HTERT RPE-1 (cell line): ENCODE measurements around the gene ATP6AP1.
"Not testable (repeated sequence)": the region's sequence is repeated elsewhere in the genome, so short reads cannot be mapped to it uniquely, and the experiment has no call there.

Experiments
- in situ Hi-C: fragments of 300-500 bp; cut with MboI; formaldehyde crosslinking; loops from 4 replicates; pipeline ENCODE4 v1.14.3; 2020; ENCODE audit warnings: low sequenced_read_pairs

ATP6AP1 gene, protein sequence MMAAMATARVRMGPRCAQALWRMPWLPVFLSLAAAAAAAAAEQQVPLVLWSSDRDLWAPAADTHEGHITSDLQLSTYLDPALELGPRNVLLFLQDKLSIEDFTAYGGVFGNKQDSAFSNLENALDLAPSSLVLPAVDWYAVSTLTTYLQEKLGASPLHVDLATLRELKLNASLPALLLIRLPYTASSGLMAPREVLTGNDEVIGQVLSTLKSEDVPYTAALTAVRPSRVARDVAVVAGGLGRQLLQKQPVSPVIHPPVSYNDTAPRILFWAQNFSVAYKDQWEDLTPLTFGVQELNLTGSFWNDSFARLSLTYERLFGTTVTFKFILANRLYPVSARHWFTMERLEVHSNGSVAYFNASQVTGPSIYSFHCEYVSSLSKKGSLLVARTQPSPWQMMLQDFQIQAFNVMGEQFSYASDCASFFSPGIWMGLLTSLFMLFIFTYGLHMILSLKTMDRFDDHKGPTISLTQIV

DNA sequence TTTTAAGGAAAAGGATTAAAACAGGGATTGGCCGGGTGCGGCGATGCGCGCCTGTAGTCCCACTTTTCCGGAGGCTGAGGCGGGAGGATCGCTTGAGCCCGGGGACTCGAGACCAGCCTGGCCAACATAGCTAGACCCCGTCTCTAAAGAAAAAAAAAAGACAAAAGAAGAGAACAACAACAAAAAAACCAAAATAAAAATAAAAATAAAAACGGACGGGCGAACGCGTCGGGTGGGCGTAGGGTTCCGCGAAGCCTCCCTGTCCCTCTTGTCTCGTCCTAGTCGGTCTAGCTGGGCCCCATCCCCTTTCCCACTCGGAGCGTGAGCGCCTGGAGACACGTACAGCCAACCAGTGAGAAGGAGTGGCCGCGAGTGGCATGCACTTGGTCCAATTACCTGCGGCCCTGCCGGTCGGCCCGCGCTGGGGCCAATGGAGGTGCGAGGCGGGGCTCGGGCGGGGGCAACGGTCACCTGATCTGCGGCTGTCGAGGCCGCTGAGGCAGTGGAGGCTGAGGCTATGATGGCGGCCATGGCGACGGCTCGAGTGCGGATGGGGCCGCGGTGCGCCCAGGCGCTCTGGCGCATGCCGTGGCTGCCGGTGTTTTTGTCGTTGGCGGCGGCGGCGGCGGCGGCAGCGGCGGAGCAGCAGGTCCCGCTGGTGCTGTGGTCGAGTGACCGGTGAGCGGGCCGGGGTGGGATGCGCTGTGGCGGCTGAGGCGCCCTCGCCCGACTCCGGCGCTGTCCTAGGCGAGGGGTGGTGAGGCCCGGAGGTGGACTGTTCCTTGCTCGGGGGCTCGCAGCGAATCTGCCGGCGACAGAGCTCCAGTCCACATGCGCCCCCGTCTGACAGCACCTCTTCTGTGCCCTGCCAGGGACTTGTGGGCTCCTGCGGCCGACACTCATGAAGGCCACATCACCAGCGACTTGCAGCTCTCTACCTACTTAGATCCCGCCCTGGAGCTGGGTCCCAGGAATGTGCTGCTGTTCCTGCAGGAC, at the start of gene ATP6AP1:
ATP6AP1 (plus strand) TSS at position 502 of the 996 bp plus-strand sequence; CDS start at position 518, 16 bp downstream.
- in situ Hi-C loops: no loop called here

DNA sequence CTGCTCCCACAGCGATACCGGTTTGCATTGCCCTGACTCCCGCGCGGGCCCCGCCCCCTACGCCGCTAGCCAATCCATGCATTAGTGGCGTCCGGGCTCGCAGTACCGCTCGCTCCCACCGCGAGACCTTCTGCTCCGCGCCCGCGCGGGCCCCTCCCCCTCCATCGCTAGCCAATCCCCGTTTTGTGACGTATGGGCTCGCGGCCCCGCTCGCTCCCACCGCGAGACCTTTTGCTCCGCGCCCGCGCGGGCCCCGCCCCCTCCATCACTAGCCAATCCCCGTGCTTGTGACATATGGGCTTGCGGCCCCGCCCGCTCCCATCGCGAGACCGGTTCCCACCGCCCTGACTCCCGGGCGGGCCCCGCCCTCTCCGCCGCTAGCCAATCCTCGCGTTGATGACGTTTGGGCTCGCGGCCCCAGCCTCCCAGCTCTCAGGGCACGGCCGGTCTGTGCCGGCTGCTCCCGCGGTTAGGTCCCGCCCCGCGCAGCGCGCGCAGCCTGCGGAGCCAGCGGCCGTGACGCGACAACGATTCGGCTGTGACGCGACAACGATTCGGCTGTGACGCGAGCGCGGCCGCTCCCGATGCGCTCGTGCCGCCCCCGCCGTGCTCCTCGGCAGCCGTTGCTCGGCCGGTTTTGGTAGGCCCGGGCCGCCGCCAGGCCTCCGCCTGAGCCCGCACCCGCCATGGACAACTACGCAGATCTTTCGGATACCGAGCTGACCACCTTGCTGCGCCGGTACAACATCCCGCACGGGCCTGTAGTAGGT, 49.5 kb upstream of the ATP6AP1 start, which contains the start of gene EMD:
EMD (plus strand) TSS at position 497 of the 770 bp plus-strand sequence; CDS start at position 687, 190 bp downstream.
- in situ Hi-C loops: no loop called here

DNA sequence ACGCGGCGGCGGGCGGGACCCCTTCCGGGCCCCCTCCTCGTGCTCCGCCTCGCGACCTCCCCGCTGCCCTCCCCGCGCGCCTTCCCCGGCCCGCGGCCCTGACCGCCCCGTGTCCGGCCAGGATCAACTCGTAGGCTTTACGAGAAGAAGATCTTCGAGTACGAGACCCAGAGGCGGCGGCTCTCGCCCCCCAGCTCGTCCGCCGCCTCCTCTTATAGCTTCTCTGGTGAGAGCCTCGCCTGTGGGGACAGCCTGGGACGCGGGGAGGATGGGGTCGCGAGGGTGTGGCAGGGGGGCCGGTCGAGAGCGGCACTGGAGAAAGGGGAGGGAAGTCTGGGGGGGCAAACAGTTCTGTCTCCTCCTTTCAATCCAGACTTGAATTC, 48.9 kb upstream of the ATP6AP1 start:
- in situ Hi-C loops: no loop called here

DNA sequence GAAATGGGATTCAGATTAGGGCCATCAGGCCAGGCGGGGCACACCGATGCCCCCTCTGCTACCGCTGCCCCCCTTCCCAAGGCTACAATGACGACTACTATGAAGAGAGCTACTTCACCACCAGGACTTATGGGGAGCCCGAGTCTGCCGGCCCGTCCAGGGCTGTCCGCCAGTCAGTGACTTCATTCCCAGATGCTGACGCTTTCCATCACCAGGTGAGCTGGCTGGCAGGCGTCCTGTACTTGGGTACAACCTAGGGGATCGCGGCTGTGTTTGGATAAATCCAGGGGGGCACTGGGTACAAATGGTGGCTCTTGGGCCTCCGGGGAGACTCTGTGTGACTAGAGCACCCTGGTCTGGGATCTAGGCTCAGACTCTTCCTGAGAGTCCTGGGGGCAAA, 48.3 kb upstream of the ATP6AP1 start:
- in situ Hi-C loops: no loop called here

DNA sequence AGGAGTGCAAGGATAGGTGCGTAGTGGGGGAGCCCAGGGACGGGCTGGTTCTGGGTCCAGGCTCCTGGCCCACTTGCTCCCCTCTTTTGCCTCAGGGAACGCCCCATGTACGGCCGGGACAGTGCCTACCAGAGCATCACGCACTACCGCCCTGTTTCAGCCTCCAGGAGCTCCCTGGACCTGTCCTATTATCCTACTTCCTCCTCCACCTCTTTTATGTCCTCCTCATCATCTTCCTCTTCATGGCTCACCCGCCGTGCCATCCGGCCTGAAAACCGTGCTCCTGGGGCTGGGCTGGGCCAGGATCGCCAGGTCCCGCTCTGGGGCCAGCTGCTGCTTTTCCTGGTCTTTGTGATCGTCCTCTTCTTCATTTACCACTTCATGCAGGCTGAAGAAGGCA, 47.7 kb upstream of the ATP6AP1 start:
- in situ Hi-C loops: no loop called here

DNA sequence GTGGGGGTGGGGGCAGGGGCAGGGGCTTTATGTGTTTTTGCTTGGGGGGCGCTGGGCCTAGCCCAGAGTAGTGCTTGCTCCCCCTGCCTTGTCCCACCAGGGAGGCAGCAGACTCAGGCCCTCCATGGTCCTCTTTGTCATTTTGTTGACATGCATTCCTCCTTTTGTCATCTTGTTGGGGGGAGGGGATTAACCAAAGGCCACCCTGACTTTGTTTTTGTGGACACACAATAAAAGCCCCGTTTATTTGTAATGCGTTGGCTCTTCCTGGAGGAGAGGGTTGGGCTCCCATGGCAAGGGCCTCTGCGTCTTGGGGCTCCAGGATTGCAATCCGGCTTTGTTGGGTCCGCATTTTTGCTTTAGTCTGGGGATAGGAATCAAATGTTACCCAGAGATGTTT, 47.2 kb upstream of the ATP6AP1 start:
- in situ Hi-C loops: no loop called here

DNA sequence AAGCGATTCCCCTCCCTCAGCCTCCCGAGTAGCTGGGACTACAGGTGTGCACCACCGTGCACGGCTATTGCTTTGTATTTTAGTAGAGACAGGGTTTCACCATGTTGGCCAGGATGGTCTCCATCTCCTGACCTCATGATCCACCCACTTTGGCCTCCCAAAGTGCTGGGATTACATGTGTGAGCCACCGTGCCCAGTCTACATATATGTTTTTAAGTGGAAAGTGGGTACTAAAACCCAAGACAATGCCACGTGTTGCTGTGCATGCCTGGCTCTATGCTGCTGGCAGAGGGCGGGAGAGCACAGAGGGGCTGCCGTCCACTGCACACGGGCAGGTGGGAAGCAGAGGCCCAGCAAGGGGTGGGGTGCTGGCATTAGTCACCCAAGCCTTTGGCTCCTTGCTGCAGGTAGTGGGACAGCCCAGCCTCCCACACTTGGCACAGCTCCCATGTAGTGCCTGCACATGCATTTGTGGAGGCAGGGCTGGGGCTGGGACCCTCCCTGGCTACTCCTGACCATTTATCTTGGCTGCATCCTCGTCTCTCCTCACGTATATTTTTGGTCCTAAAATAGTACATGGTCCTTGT, 45.9 kb upstream of the ATP6AP1 start:
- in situ Hi-C loops: no loop called here

DNA sequence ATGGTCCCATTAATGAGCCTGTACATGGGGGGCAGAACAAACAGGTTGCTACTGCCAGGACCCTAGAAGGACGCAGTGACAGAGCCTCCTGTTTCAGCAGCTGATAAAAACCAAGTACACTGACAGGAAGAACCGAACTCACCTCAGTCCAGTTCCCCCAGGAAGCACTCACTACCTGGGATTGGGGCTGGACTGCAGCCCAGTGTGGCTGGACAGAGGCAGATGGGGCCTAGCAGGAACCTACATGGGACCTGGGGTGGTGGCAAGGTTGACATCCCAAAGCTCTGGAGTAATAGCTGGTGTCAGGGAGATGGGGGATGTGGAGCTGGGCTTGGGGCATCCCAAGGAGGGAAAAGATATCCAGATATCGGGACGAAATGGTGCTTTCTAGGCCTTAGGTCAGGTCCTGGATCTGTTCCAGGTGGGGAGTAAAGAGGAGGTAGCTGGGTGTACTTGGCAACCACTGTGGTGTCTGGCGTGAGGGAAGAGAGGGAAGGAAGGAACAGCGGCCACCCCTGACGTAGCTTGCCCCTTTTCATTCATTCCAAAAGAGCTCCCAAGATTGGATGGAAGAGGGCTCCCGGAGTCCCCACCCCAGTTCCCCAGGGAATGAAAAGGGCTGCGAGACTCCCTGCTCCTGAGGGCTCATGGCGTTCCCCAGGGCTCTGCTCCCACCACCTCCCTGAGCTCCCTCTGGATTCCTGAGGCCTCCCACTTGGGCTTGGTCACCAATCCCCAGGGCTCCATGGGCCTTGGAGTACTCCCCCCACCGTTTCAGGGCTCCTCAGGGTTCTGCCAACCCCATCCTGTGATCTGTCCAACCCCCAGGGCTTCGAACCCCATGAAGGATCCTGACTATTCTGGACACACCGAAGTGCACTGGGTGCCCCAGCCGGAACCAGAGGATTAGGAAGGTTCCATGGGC, 44.9 kb upstream of the ATP6AP1 start:
- in situ Hi-C loops: no loop called here

DNA sequence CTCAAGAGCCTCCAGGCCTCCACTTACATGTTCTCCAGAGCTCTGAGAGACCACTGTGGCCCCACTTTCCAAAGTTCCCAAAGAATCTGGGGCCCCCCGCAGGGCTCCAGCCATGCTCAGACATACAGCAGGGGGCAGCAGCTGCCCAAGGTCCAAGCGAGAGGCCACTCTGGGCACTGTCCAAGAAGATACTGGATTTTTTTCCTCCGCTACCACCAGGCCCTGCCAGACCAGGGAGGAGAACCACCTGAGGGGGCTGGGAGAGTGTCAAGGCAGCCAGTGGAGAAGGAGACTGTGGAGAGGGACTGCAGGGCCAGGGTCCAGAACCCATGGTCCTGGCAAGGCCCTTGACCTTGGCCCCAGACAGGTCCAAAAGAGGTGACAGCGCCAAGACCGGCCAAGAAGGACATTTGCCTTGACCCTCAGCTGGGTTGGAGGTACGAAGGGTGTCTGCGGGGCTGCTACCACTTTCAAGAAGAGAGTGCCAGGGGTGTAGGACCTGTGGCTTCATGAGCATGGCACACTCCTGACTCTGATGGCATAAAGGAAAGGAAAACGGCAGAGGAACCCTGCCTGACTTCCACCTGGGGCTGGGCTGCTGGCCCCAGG, 44.1 kb upstream of the ATP6AP1 start:
- in situ Hi-C loops: no loop called here

DNA sequence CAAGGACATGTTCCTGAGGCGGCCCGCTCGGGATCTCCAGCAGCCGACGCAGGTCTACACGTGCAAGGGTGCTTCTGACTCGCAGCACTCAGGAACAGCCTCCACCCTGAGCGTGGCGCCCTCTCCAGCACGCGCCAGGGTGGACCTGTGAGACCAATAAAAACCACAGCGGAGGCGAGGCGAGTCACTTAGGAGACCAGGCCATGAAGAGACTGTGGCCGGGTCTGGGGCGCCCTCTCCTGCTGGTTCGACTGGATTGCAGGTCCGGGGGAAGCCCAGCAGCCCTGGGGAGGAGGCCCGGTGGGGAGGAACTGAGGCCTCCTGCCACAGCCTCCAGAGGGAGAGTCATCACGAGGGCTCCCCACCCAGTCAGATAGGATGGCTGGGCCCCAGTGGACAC, 40.4 kb upstream of the ATP6AP1 start:
- in situ Hi-C loops: not testable (repeated sequence)

DNA sequence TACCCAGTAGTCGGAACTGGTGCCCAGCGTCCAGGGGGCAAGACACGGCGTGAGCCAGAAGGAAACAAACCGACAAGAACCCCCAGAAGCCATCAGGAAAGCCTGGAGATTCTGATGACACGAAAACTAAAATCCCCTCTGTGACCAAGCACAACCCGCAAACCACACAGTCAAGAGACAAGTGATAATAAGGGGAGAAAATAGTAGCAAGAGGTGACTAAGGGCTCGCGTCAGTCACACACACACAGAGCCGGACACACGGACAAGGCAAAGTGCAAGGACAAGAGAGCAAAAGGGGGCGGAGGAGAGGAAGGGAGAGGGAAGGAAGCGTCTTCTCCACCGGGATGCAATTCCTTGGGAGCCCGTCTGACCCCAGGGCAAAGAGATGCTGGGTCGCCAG, 39.8 kb upstream of the ATP6AP1 start:
- in situ Hi-C loops: not testable (repeated sequence)

DNA sequence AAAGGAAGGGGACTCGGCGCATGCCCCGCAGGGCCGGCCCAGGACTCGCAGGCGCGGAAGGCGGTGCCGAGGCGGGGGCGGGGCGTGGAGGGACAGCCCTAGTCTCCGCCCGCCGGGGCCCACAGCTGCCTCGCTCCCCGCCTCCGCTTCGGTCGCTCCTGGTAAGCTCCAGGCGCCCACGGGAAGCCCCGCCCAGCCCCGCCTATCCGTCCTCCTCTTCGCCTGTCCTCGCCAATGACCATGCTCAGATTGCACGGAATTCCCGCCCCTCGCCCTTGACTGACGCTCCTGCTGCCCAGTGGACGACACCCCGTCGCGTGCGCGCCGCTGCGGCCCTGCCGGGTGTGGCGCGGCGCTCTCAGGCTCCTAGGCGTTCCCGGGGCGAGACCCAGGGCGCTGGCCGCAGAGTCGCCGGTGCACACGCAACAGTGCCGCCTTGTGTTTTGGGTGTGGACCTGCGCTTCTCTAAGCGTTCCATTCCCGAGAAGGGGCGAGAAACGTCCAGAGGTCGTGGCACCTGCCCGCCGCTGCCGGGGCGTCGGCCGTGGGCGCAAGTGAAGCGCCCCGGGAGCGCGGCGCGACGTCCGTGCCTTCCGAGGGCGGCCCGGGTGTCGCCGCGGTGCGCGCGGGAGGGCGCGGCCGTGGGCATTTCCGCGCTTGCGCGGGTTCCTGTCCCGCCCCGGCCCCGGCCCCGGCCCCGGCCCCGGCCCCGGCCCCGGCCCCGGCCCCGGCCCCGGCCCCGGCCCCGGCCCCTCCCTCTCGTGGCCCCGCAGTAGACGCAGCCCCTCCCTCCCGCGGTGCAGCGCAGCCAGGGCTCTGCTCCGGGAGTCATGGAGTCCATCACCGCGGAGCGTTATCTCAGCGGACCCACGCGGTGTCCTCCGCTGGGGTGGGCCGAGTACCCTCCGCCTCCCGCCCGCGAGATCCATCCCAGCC, 38.4 kb upstream of the ATP6AP1 start:
- in situ Hi-C loops: not testable (repeated sequence)

DNA sequence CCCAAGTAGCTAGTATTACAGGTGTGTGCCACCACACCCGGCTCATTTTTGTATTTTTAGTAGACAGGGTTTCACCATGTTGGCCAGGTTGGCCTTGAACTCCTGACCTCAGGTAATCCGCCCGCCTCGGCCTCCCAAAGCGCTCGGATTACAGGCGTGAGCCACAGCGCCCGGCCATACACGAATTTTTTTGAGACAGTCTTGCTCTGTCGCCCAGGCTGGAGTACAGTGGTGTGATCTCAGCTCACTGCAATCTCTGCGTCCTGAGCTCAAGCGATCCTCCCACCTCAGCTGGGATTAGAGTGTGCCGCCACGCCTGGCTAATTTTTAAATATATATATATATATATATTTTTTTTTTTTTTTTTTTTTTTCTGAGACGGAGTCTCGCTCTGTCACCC, 32.1 kb upstream of the ATP6AP1 start:
- in situ Hi-C loops: not testable (repeated sequence)

DNA sequence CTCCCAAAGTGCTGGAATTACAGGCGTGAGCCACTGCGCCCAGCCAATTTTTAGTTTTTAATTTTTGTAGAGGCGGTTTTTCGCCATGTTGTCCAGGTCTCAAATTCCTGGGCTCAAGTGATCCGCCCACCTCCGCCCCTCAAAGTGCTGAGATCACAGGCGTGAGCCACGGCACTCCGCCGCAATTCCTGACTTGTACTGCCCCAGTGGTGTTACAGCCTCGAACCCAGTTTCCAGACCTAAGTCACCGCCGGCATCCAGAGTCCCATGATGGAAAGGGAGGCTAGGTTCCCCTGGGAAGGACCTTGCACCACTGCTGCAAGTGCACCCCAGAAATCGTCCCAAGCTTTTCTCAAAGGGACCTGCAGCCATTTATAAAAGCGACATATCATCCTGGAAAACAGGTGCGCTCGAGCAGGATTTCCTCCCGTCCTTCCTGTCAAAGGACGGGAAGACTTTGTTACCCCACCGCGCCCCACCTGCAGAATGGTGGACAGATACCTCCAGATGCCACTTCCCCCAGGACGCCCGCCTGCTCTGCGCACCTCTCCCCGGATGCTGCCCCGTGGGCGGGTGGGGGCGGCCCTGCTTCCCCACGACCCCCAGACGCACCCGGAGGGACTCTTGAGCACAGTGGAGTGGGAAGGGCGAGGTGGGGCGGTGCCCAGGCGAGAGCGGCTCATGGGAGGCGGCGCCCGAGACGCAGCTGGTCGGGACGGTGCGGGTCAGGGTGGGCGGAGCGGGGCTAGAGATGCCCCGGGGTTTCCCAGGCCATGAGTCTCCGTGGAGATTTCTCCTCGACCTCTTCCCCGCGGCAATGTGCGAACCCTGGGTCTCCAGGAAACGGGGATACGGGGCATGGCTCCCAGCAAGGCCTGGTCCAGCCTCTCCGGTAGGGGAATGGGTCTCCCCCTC, 31.2 kb upstream of the ATP6AP1 start:
- in situ Hi-C loops: no loop called here

DNA sequence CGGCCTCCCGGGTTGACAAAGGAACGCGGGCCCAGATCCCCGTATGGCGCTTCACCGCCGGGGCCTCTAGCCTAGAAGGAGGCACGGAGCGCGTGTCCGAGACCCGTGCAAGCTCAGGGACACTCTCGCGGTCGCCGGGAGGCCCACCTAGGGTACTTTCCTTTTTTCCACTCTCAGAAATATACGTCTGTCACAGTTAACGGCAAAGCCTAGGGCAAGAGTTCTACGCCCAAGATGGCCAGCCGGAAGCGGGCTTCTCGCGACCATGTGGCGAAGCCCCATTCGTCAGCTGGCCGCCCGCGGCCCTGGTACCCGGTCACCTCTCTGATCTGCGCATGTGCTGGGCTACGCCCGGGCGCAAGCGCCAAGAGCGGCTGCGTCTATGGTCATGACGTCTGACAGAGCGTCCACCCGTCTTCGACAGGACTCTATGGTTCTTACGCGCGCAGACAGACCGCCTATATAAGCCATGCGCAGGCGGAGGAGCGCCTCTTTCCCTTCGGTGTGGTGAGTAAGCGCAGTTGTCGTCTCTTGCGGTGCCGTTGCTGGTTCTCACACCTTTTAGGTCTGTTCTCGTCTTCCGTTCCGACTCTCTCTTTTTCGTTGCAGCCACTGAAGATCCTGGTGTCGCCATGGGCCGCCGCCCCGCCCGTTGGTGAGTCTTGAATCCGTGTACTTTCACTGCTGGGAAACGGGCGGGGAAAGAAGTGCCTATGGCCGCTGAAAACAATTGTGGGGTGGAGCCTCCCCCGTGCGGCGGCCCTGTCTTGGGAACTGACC, 30.4 kb upstream of the ATP6AP1 start, which contains the start of gene RPL10:
RPL10 (plus strand) TSS at position 490 of the 780 bp plus-strand sequence; CDS start at position 633, 143 bp downstream.
- in situ Hi-C loops: no loop called here
